Activated T-cell treated with anti-CD3 and anti-CD28 coated beads, Interleukin-2, amount 50 U/mL, for 24 hours (primary cell): ENCODE results near the gene PCDHA1.
A peak's percentile ranks its signal among the peaks of the same experiment; 100 is the strongest.

ENCODE experiments used
- DNase-seq: peaks from one replicate; pipeline ENCODE4 v3.0.0-alpha.2; 2020
- H3K27ac Mint-ChIP-seq: 2 replicates; pipeline ENCODE4 v1.8.0; 2020; ENCODE audit warnings: mild to moderate bottlenecking, mixed read lengths
- H3K27me3 Mint-ChIP-seq: 2 replicates; pipeline ENCODE4 v1.8.0; 2020; ENCODE audit warnings: mixed read lengths
- H3K36me3 Mint-ChIP-seq: 2 replicates; pipeline ENCODE4 v1.8.0; 2020; ENCODE audit warnings: low read depth, mixed read lengths
- H3K4me1 Mint-ChIP-seq: 2 replicates; pipeline ENCODE4 v1.8.0; 2020; ENCODE audit warnings: low read depth, mixed read lengths
- H3K4me3 Mint-ChIP-seq: 2 replicates; pipeline ENCODE4 v1.8.0; 2020; ENCODE audit warnings: mild to moderate bottlenecking, moderate library complexity, mixed read lengths
- H3K9me3 Mint-ChIP-seq: 2 replicates; pipeline ENCODE4 v1.8.0; 2020; ENCODE audit warnings: mixed read lengths

The PCDHA1 gene

GRCh38 chr5:141040093-141040770, 254.3 kb downstream of the PCDHA1 start:
- Mint-ChIP-seq H3K27ac (no peak overlapping the region), H3K9me3 (no peaks in the 10 kb centered on the region), H3K36me3 (no peaks in the 10 kb centered on the region), H3K4me1 (no peaks in the 10 kb centered on the region), H3K4me3 (no peak overlapping the region), H3K27me3 (peaks cover 7% of the 10 kb centered on the region)
- no peak for DNase-seq

GRCh38 chr5:141040771-141041426, 255.0 kb downstream of the PCDHA1 start:
- Mint-ChIP-seq H3K4me1 (no peaks in the 10 kb centered on the region), H3K4me3 (no peak overlapping the region), H3K9me3 (no peaks in the 10 kb centered on the region), H3K27ac (no peak overlapping the region), H3K36me3 (no peaks in the 10 kb centered on the region), H3K27me3 (peaks cover 13% of the 10 kb centered on the region)
- peak; percentile 74 for DNase-seq

GRCh38 chr5:141041427-141041785, 255.5 kb downstream of the PCDHA1 start:
- Mint-ChIP-seq H3K27me3 (peaks cover 16% of the 10 kb centered on the region), H3K4me1 (no peaks in the 10 kb centered on the region), H3K27ac (no peak overlapping the region), H3K36me3 (no peaks in the 10 kb centered on the region), H3K9me3 (peaks cover 3% of the 10 kb centered on the region), H3K4me3 (no peak overlapping the region)
- DNase-seq: no peak

- H3K36me3 Mint-ChIP-seq: no peaks in the 10 kb centered on the region
- peaks cover 3% of the 10 kb centered on the region for H3K9me3 Mint-ChIP-seq
- H3K27me3 Mint-ChIP-seq: peaks cover 24% of the 10 kb centered on the region
- H3K27ac Mint-ChIP-seq: no peak overlapping the region
- H3K4me3 Mint-ChIP-seq: no peak overlapping the region
- no peaks in the 10 kb centered on the region for H3K4me1 Mint-ChIP-seq
- no peak for DNase-seq
Observed at GRCh38 chr5:141042555-141042954, 256.6 kb downstream of the PCDHA1 start.

GRCh38 chr5:141050622-141051520, 264.9 kb downstream of the PCDHA1 start, which contains the start of gene PCDHB1:
PCDHB1 (plus strand) TSS chr5:141051374; CDS start chr5:141051471, 97 bp downstream.
- Mint-ChIP-seq H3K4me1 (peaks cover 3% of the 10 kb centered on the region), H3K27me3 (peaks cover 60% of the 10 kb centered on the region), H3K27ac (no peak within 1 kb of the TSS), H3K36me3 (no peaks in the 10 kb centered on the region), H3K4me3 (peak within 1 kb of the TSS; percentile 41), H3K9me3 (peaks cover 8% of the 10 kb centered on the region)
- DNase-seq: no peak

- Mint-ChIP-seq H3K4me1 (peaks cover 3% of the 10 kb centered on the region), H3K9me3 (peaks cover 5% of the 10 kb centered on the region), H3K27ac (no peak overlapping the region), H3K4me3 (peak overlapping the region; percentile 41), H3K27me3 (peaks cover 57% of the 10 kb centered on the region), H3K36me3 (no peaks in the 10 kb centered on the region)
- no peak for DNase-seq
Observed at GRCh38 chr5:141051521-141051866, 265.6 kb downstream of the PCDHA1 start.
